Heart left ventricle (tissue), 16 donors: Measurements from ENCODE around the gene MTF2. TPM values are rescaled to one million over a fixed set of nuclear protein-coding genes. Genes with fewer than 3 reads are reported as not detected.

Experiments used
- ATAC-seq, 4 donors: fragments of 200-7000 bp; cut with Tn5 transposase; one replicate each; pipeline ENCODE4 v1.9.1; 2020 to 2022; ENCODE audit warnings: moderate library complexity in 4 of 4, mild to moderate bottlenecking in 3 of 4, moderate number of reproducible peaks in 1 of 4
- DNase-seq, 5 donors: peaks; one replicate each; pipeline ENCODE4 v3.0.0-alpha.2; 2020
- H3K27ac ChIP-seq, 12 donors: fragments of 200-600 bp; sonication (generic) in 4 of 12; one replicate each; pipeline versions ENCODE4 v1.5.0 to v1.8.0; 2016 to 2022; ENCODE audit warnings: mild to moderate bottlenecking in 2 of 12
- H3K27me3 ChIP-seq, 9 donors: fragments of 200-600 bp; sonication (generic) in 2 of 9; one replicate each; pipeline versions ENCODE4 v1.5.1 to v1.8.0; 2016 to 2022; ENCODE audit warnings: mild to moderate bottlenecking in 3 of 9
- H3K36me3 ChIP-seq, 9 donors: fragments of 200-600 bp; sonication (generic) in 2 of 9; one replicate each; pipeline versions ENCODE4 v1.5.0 to v1.8.0; 2018 to 2022; ENCODE audit warnings: mild to moderate bottlenecking in 2 of 9
- H3K4me1 ChIP-seq, 12 donors: fragments of 200-600 bp; sonication (generic) in 4 of 12; one replicate each; pipeline versions ENCODE4 v1.5.0 to v1.8.0; 2016 to 2022; ENCODE audit warnings: mild to moderate bottlenecking in 3 of 12
- H3K4me3 ChIP-seq, 12 donors: fragments of 200-600 bp; sonication (generic) in 4 of 12; one replicate each; pipeline versions ENCODE4 v1.5.0 to v1.8.0; 2017 to 2022; ENCODE audit warnings: mild to moderate bottlenecking in 9 of 12, moderate library complexity in 4 of 12
- H3K9me3 ChIP-seq, 12 donors: fragments of 200-600 bp; sonication (generic) in 4 of 12; one replicate each; pipeline versions ENCODE4 v1.5.0 to v1.8.0; 2016 to 2022; ENCODE audit warnings: mild to moderate bottlenecking in 1 of 12
- CTCF ChIP-seq, 12 donors: fragments of 200-600 bp; sonication (generic) in 4 of 12; IDR thresholded peaks; one replicate each; pipeline versions ENCODE4 v1.5.0 to v1.8.0; 2018 to 2022; ENCODE audit warnings: antibody characterized with exemption in 12 of 12, mild to moderate bottlenecking in 5 of 12
- POLR2A ChIP-seq, 2 donors: fragments of 450-650 bp; IDR thresholded peaks; one replicate each; pipeline ENCODE4 v1.6.1; 2017; ENCODE audit warnings: antibody characterized with exemption in 2 of 2, mild to moderate bottlenecking in 2 of 2, moderate library complexity in 2 of 2
- whole genome bisulfite sequencing, 4 donors: extraction: QIAGEN DNeasy Blood & Tissue Kit in 2 of 4; methylation state at CpG; one replicate each; pipeline versions ENCODE4 v1.1.5 to v1.1.7; 2013 to 2018; 5-methylcytosine and 5-hydroxymethylcytosine counted together
- intact Hi-C, 10 donors: fragments of 100-400 bp; cut with DNase I; formaldehyde crosslinking; loops; one replicate each; pipeline versions ENCODE4 v1.11.1 to v1.14.2; 2022
- polyA plus RNA-seq, 2 donors: library from polyadenylated mRNA; stranded (reverse); fragments of 200-250 nt; gene quantifications; one replicate each; pipeline ENCODE4 v1.2.3, GENCODE V29; 2013
- total RNA-seq, 9 donors: library from RNA; depleted of rRNA in 2 of 9; stranded (reverse); fragments of >200 nt in 2 of 9; fragmentation: NEBNext Ultra II Directional in 3 of 9; extraction: Animal tissue kit (Norgen Biotek cat#: 25700) in 3 of 9; gene quantifications; one replicate each; pipeline versions ENCODE4 v1.1.0 to v1.2.4, GENCODE V29; 2016 to 2023
- donor health status: ischemic (EF 13 %, LVEDD 7.1; RV severe dilation, severe dysfunction).
- donor health status: healthy with polysubstance abuse.
- donor health status: DM: no; HTN: yes; CAD: no.
- donor health status: DM: no; HTN: no; CAD: no.
- donor health status: ischemic (EF 25% LVEDD 6.9; RV normal size, moderate dysfunction).
- donor health status: ischemic (EF 25% LVEDD 5.7; RV mildly dilated, moderate dysfunction).
- donor health status: healthy.
- donor health status: DM: yes; HTN: yes; CAD: no.
- donor health status: ischemic (EF 35%, LVEDD 5.7; RV mildly dilated, moderate dysfunction).
- donor health status: nonischemic (EF 11% LVEDD 7.7; RV severe dilation, severe dysfunction).
- donor health status: DM: yes; HTN: yes; CAD: no.
- donor health status: PGD.
- donor health status: ischemic (EF 29% LVEDD 5.4; RV normal size, mild dysfunction).
- donor health status: nonischemic (EF 23%, LVEDD 6.1; RV moderate dilation, normal function).

MTF2 gene
- total and polyA plus RNA-seq, 11 donors = 4.8 to 11.4 (median 8.0) TPM

GRCh38 chr1:93124556-93125355 lies 45.7 kb downstream of the MTF2 start:
- DNase-seq = no peak
- H3K36me3 ChIP-seq = peaks cover 0 to 47% (median 28%) of the 10 kb centered on the region in 9 donors
- no peaks in the 10 kb centered on the region for H3K27me3 ChIP-seq
- no peak for TF ChIP-seq CTCF (IDR thresholded peaks at IDR 0.05)
- TF ChIP-seq POLR2A (IDR thresholded peaks at IDR 0.05) = no peak
- intact Hi-C loops = no loop called here
- no peaks in the 10 kb centered on the region for H3K4me1 ChIP-seq
- H3K27ac ChIP-seq = no peak overlapping the region
- no peak for ATAC-seq
- H3K4me3 ChIP-seq = peak overlapping the region in 1 of 12 donors; percentile 25
- H3K9me3 ChIP-seq = no peaks in the 10 kb centered on the region
- 78 to 86% (median 83%) methylated on average over 4 of the region's 4 CpGs for WGBS, 4 donors

- TF ChIP-seq POLR2A (IDR thresholded peaks at IDR 0.05) = no peak
- no peak for TF ChIP-seq CTCF (IDR thresholded peaks at IDR 0.05)
- peaks cover 0 to 59% (median 38%) of the 10 kb centered on the region in 9 donors for H3K36me3 ChIP-seq
- H3K4me1 ChIP-seq = no peaks in the 10 kb centered on the region
- H3K27me3 ChIP-seq = no peaks in the 10 kb centered on the region
- no peak overlapping the region for H3K27ac ChIP-seq
- intact Hi-C loops = no loop called here
- DNase-seq (no peak), ATAC-seq (no peak)
- no peak overlapping the region for H3K4me3 ChIP-seq
- no peaks in the 10 kb centered on the region for H3K9me3 ChIP-seq
Observed at GRCh38 chr1:93129507-93130099, 50.5 kb downstream of the MTF2 start.

- Histone ChIP-seq H3K27ac (no peak overlapping the region), H3K36me3 (peaks cover 0 to 83% (median 52%) of the 10 kb centered on the region in 9 donors), H3K4me1 (no peaks in the 10 kb centered on the region), H3K9me3 (no peaks in the 10 kb centered on the region), H3K27me3 (no peaks in the 10 kb centered on the region), H3K4me3 (no peak overlapping the region)
- intact Hi-C loops = no loop called here
- ATAC-seq (no peak), DNase-seq (no peak)
- no peak for TF ChIP-seq CTCF (IDR thresholded peaks at IDR 0.05)
- TF ChIP-seq POLR2A (IDR thresholded peaks at IDR 0.05) = no peak
Observed at GRCh38 chr1:93132638-93133037, 53.6 kb downstream of the MTF2 start.

GRCh38 chr1:93136445-93136844 lies 57.4 kb downstream of the MTF2 start:
- H3K36me3 ChIP-seq = peaks cover 0 to 86% (median 71%) of the 10 kb centered on the region in 9 donors
- 94 to 96% (median 95%) methylated on average over 5 of the region's 5 CpGs for WGBS, 4 donors
- DNase-seq = no peak
- H3K4me1 ChIP-seq = no peaks in the 10 kb centered on the region
- ATAC-seq = no peak
- no peak overlapping the region for H3K4me3 ChIP-seq
- no peaks in the 10 kb centered on the region for H3K27me3 ChIP-seq
- intact Hi-C loops = no loop called here
- H3K27ac ChIP-seq = no peak overlapping the region
- H3K9me3 ChIP-seq = no peaks in the 10 kb centered on the region
- TF ChIP-seq POLR2A (IDR thresholded peaks at IDR 0.05) (no peak), CTCF (IDR thresholded peaks at IDR 0.05) (no peak)
